ENCODE results near the gene PXMP4.

The PXMP4 gene

DNA sequence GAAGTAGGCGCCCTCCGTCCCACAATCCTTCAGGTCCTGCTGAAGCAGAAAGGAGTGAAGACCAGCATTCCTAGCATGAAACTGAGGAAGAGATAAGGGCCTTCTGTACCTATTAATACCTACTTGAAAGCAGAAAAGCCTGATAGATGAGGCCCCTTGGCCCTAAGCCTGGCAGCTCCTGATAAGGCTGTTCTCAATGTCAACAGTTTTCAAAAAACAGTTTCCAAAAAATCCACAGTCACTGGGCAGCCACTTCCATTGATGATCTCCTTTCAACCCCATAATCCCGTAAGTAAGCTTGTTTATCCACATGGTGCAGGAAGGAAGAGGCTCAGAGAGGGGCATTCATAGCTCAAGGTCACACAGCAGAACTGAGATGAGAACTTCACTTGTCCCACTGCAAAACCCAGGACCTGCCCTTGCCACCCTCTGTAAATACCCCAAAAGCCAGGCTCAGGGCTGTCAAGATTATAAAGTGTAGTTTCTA, 31.1 kb downstream of the PXMP4 start:
- peaks cover 8% of the 10 kb centered on the region; the same call in 1 of the 2 replicates for H3K27me3 ChIP-seq (ENCODE audit: control insufficient read depth, insufficient read depth, low read length)
- no peaks in the 10 kb centered on the region for H3K36me3 ChIP-seq (ENCODE audit: control insufficient read depth, insufficient read depth, low read length)
- H3K4me3 ChIP-seq (ENCODE audit: low read depth, low read length) = no peak overlapping the region
- H3K9me3 ChIP-seq (ENCODE audit: control insufficient read depth, insufficient read depth, low read depth, low read length) = no peaks in the 10 kb centered on the region
- no peak overlapping the region for H3K27ac ChIP-seq (ENCODE audit: low read depth, low read length)
- H3K9ac ChIP-seq (ENCODE audit: low read length) = no peak overlapping the region
- peaks cover 26% of the 10 kb centered on the region for H3K4me1 ChIP-seq (ENCODE audit: control insufficient read depth, insufficient read depth, low read length)

GRCh38 chr20:33687993-33688937, 31.8 kb downstream of the PXMP4 start:
- no peak overlapping the region for H3K27ac ChIP-seq (ENCODE audit: low read depth, low read length)

DNA sequence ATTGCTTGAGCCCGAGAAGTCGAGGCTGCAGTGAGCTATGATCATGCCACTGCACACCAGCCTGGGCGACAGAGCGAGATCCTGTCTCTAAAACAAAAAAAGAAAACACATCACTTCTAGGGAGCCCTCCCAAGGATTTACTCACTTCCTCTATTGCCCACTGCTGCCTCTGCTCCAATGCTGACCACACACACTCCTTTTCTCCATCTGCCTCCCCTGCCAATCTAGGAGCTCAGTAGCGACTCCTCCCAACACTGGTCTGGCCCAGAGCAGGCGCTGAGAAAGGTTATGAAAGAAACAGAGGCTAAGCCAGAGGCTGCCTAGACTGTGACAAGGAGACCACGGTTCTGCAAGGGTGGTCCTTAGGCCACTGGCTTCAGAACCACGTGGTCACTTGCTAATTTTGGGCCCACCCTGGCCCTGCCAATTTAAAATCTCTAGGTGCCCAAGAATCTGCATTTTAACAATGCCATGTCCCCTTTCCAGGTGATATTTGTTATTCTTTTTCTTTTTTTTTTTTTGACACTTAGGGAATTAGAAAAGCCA, 32.7 kb downstream of the PXMP4 start:
- Histone ChIP-seq H3K9ac (ENCODE audit: low read length) (peak overlapping the region; percentile 24), H3K4me1 (ENCODE audit: control insufficient read depth, insufficient read depth, low read length) (peaks cover 26% of the 10 kb centered on the region), H3K4me3 (ENCODE audit: low read depth, low read length) (no peak overlapping the region), H3K27me3 (ENCODE audit: control insufficient read depth, insufficient read depth, low read length) (peaks cover 8% of the 10 kb centered on the region; the same call in 1 of the 2 replicates), H3K27ac (ENCODE audit: low read depth, low read length) (no peak overlapping the region), H3K36me3 (ENCODE audit: control insufficient read depth, insufficient read depth, low read length) (no peaks in the 10 kb centered on the region), H3K9me3 (ENCODE audit: control insufficient read depth, insufficient read depth, low read depth, low read length) (no peaks in the 10 kb centered on the region)

More at GRCh38 chr20:33687993-33688937, 31.8 kb downstream of the PXMP4 start:
- H3K9me3 ChIP-seq (ENCODE audit: control insufficient read depth, insufficient read depth, low read depth, low read length) = no peaks in the 10 kb centered on the region
- no peak overlapping the region for H3K4me3 ChIP-seq (ENCODE audit: low read depth, low read length)
- no peak overlapping the region for H3K9ac ChIP-seq (ENCODE audit: low read length)
- no peaks in the 10 kb centered on the region for H3K36me3 ChIP-seq (ENCODE audit: control insufficient read depth, insufficient read depth, low read length)
- H3K27me3 ChIP-seq (ENCODE audit: control insufficient read depth, insufficient read depth, low read length) = peaks cover 8% of the 10 kb centered on the region; the same call in 1 of the 2 replicates
- peaks cover 26% of the 10 kb centered on the region for H3K4me1 ChIP-seq (ENCODE audit: control insufficient read depth, insufficient read depth, low read length)

DNA sequence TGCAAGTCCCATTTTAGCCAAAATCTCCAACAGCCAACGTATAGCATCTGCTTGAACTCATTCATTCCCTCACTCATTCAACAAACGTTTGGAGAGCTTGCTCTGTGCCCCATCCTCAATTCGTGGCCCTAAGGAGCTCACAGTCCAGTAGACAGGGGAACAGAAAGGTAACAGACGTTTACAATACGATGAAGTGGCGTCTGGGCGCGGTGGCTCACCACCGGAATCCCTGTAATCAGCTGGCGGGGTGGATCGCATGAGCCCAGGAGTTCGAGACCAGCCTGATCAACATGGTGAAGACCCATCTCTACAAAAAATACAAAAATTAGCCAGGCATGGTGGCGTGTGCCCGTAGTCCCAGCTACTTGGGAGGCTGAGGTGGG, 33.1 kb downstream of the PXMP4 start:
- no peak overlapping the region for H3K27ac ChIP-seq (ENCODE audit: low read depth, low read length)
- no peaks in the 10 kb centered on the region for H3K36me3 ChIP-seq (ENCODE audit: control insufficient read depth, insufficient read depth, low read length)
- H3K9ac ChIP-seq (ENCODE audit: low read length) = peak overlapping the region; percentile 24
- peak overlapping the region; percentile 40 for H3K4me3 ChIP-seq (ENCODE audit: low read depth, low read length)
- peaks cover 26% of the 10 kb centered on the region for H3K4me1 ChIP-seq (ENCODE audit: control insufficient read depth, insufficient read depth, low read length)
- no peaks in the 10 kb centered on the region for H3K9me3 ChIP-seq (ENCODE audit: control insufficient read depth, insufficient read depth, low read depth, low read length)
- peaks cover 8% of the 10 kb centered on the region; the same call in 1 of the 2 replicates for H3K27me3 ChIP-seq (ENCODE audit: control insufficient read depth, insufficient read depth, low read length)

GRCh38 chr20:33686100-33686983, 33.8 kb downstream of the PXMP4 start, which contains the start of gene E2F1:
TSS of gene E2F1 (minus strand) at chr20:33686385. CDS start at chr20:33686264, 121 bp downstream.
- Histone ChIP-seq H3K27me3 (ENCODE audit: control insufficient read depth, insufficient read depth, low read length) (peaks cover 8% of the 10 kb centered on the region; the same call in 1 of the 2 replicates), H3K4me1 (ENCODE audit: control insufficient read depth, insufficient read depth, low read length) (peaks cover 26% of the 10 kb centered on the region), H3K36me3 (ENCODE audit: control insufficient read depth, insufficient read depth, low read length) (no peaks in the 10 kb centered on the region), H3K27ac (ENCODE audit: low read depth, low read length) (no peak within 1 kb of the TSS), H3K9ac (ENCODE audit: low read length) (peak within 1 kb of the TSS; percentile 86), H3K9me3 (ENCODE audit: control insufficient read depth, insufficient read depth, low read depth, low read length) (no peaks in the 10 kb centered on the region), H3K4me3 (ENCODE audit: low read depth, low read length) (peak within 1 kb of the TSS; percentile 86)

GRCh38 chr20:33685328-33686099, 34.6 kb downstream of the PXMP4 start:
- peaks cover 3% of the 10 kb centered on the region; the same call in 1 of the 2 replicates for H3K36me3 ChIP-seq (ENCODE audit: control insufficient read depth, insufficient read depth, low read length)
- peak overlapping the region; percentile 86 for H3K9ac ChIP-seq (ENCODE audit: low read length)
- no peaks in the 10 kb centered on the region for H3K9me3 ChIP-seq (ENCODE audit: control insufficient read depth, insufficient read depth, low read depth, low read length)
- H3K4me3 ChIP-seq (ENCODE audit: low read depth, low read length) = peak overlapping the region; percentile 86
- H3K4me1 ChIP-seq (ENCODE audit: control insufficient read depth, insufficient read depth, low read length) = peaks cover 26% of the 10 kb centered on the region
- H3K27me3 ChIP-seq (ENCODE audit: control insufficient read depth, insufficient read depth, low read length) = peaks cover 8% of the 10 kb centered on the region; the same call in 1 of the 2 replicates
- H3K27ac ChIP-seq (ENCODE audit: low read depth, low read length) = no peak overlapping the region

GRCh38 chr20:33684533-33685327, 35.4 kb downstream of the PXMP4 start:
- no peaks in the 10 kb centered on the region for H3K9me3 ChIP-seq (ENCODE audit: control insufficient read depth, insufficient read depth, low read depth, low read length)
- peak overlapping the region; percentile 86 for H3K9ac ChIP-seq (ENCODE audit: low read length)
- peaks cover 20% of the 10 kb centered on the region for H3K4me1 ChIP-seq (ENCODE audit: control insufficient read depth, insufficient read depth, low read length)
- H3K36me3 ChIP-seq (ENCODE audit: control insufficient read depth, insufficient read depth, low read length) = peaks cover 10% of the 10 kb centered on the region
- H3K27ac ChIP-seq (ENCODE audit: low read depth, low read length) = no peak overlapping the region
- peaks cover 8% of the 10 kb centered on the region; the same call in 1 of the 2 replicates for H3K27me3 ChIP-seq (ENCODE audit: control insufficient read depth, insufficient read depth, low read length)
- H3K4me3 ChIP-seq (ENCODE audit: low read depth, low read length) = peak overlapping the region; percentile 86

DNA sequence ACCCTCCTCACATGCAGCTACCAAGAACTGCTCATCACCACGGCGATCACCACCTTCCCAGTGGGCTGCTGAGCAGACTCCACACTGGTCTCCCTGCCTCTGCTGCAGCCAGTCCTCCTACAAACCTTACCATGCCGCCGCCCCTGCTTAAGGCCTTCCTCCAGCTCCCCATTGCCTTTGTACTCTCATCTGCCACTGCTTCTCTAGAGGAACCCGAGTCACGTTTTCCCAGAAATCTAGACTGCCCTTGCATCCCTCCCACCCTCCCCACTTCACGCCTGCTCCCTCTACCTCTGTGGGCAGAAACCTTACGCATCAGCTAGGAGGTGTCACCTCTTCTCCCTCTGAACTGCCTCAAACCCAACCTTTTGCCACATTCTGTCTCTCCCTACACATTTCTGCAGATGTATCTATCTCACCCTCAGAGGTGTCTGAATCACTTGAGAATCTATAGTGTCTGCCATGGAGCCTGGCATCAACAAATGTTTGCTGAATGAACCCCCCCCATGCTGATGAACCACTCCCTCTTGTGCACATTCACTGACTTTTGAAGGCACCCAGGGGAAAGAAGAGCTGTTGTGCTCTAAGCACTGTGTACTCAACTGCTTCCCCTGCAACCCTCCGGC, 38.3 kb downstream of the PXMP4 start:
- Histone ChIP-seq H3K9me3 (ENCODE audit: control insufficient read depth, insufficient read depth, low read depth, low read length) (no peaks in the 10 kb centered on the region), H3K4me1 (ENCODE audit: control insufficient read depth, insufficient read depth, low read length) (peaks cover 17% of the 10 kb centered on the region), H3K9ac (ENCODE audit: low read length) (no peak overlapping the region), H3K27ac (ENCODE audit: low read depth, low read length) (no peak overlapping the region), H3K4me3 (ENCODE audit: low read depth, low read length) (no peak overlapping the region), H3K36me3 (ENCODE audit: control insufficient read depth, insufficient read depth, low read length) (peaks cover 38% of the 10 kb centered on the region), H3K27me3 (ENCODE audit: control insufficient read depth, insufficient read depth, low read length) (no peaks in the 10 kb centered on the region)

GRCh38 chr20:33681288-33681687, 38.8 kb downstream of the PXMP4 start:
- no peak overlapping the region for H3K4me3 ChIP-seq (ENCODE audit: low read depth, low read length)
- H3K4me1 ChIP-seq (ENCODE audit: control insufficient read depth, insufficient read depth, low read length) = peaks cover 14% of the 10 kb centered on the region; the same call in 1 of the 2 replicates
- H3K9ac ChIP-seq (ENCODE audit: low read length) = no peak overlapping the region
- H3K27me3 ChIP-seq (ENCODE audit: control insufficient read depth, insufficient read depth, low read length) = no peaks in the 10 kb centered on the region
- no peak overlapping the region for H3K27ac ChIP-seq (ENCODE audit: low read depth, low read length)
- H3K36me3 ChIP-seq (ENCODE audit: control insufficient read depth, insufficient read depth, low read length) = peaks cover 43% of the 10 kb centered on the region
- no peaks in the 10 kb centered on the region for H3K9me3 ChIP-seq (ENCODE audit: control insufficient read depth, insufficient read depth, low read depth, low read length)
